ENCODE measurements around the gene ACOT8. TPM values are rescaled to one million over a fixed set of nuclear protein-coding genes. Genes with fewer than 3 reads are reported as not detected.

Gene ACOT8
- total and polyA plus RNA-seq, 10 of the 15 experiments (the other 5 are each of a cell fraction or from before 2014, with no cell fraction given), result 5.1 to 47.9 (median 31.8) TPM

GRCh38 chr20:45845452-45845851 is 11.7 kb downstream of the ACOT8 start (continued):
- TF ChIP-seq PRDM15 (CRISPR knock-in tag; IDR thresholded peaks at IDR 0.05) (no peak), ELK1 (IDR thresholded peaks at IDR 0.05; ENCODE audit: low read depth, low read length) (no peak)

GRCh38 chr20:45843506-45843905 is 13.7 kb downstream of the ACOT8 start:
- H3K9me3 ChIP-seq (replicated peaks; ENCODE audit: control insufficient read depth, insufficient read depth, low read length), result no peaks in the 10 kb centered on the region
- no peak for FAIRE-seq
- intact Hi-C loops (cut with micrococcal nuclease; ENCODE audit: unreplicated experiment), result no loop called here
- no peak overlapping the region for H3K9ac ChIP-seq (ENCODE audit: control insufficient read depth, insufficient read depth, low read length)
- no peak overlapping the region for H2AFZ ChIP-seq (ENCODE audit: control insufficient read depth, low read depth, low read length)
- H3K4me3 ChIP-seq, result no peak overlapping the region
- no TSS peak for BruUV-seq (replicated peaks)
- H3K79me2 ChIP-seq (ENCODE audit: control insufficient read depth, insufficient read depth, low read length), result no peaks in the 10 kb centered on the region
- in situ Hi-C loops (cut with MboI), result no loop called here
- POLR2A ChIA-PET, result interaction anchor here (1.3 kb wide), 1 partner anchor 38 kb away, joined by 3 read pairs; the partner anchor contains the start of gene ZSWIM1
- RAD21 ChIA-PET (ENCODE audit: unreplicated experiment), result no interaction called here
- peaks cover 5 to 12% of the 10 kb centered on the region in 2 experiments for H3K36me3 ChIP-seq (ENCODE audit: control insufficient read depth in 2 of 2, insufficient read depth in 2 of 2, low read length in 1 of 2)
- SMC1A ChIA-PET (ENCODE audit: uncharacterized antibody, unreplicated experiment), result interaction anchor here (1.7 kb wide), 1 partner anchor 9 kb away, joined by 4 read pairs; no protein-coding TSS in a partner anchor
- ATAC-seq, result no peak
- H4K20me1 ChIP-seq (ENCODE audit: control insufficient read depth, insufficient read depth), result no peaks in the 10 kb centered on the region
- no peak overlapping the region for H3K4me2 ChIP-seq (ENCODE audit: control insufficient read depth, insufficient read depth)
- TF ChIP-seq USF1 (IDR thresholded peaks at IDR 0.05; ENCODE audit: borderline replicate concordance, extremely low read length, insufficient read depth, low read depth, low read length), result no peak
- TF ChIP-seq ZSCAN29 (IDR thresholded peaks at IDR 0.05), result no peak
- no peak for TF ChIP-seq IKZF2 (IDR thresholded peaks at IDR 0.05)
- TF ChIP-seq POLR2A (IDR thresholded peaks at IDR 0.05; ENCODE audit: low read depth, low read length), result 0 out of 2 replicates have a peak, but pooled peaks have one; percentile 16
- H3K27ac ChIP-seq (ENCODE audit: control insufficient read depth, insufficient read depth), result no peak overlapping the region
- CTCF ChIA-PET, result interaction anchor here (3.8 kb wide), 1 partner anchor 127 kb away, joined by 18 read pairs; no protein-coding TSS in a partner anchor
- H3K4me1 ChIP-seq (ENCODE audit: control insufficient read depth, insufficient read depth, low read length), result peaks cover 14% of the 10 kb centered on the region
- 96% methylated on average over 14 of the region's 14 CpGs for WGBS (ENCODE audit: insufficient coverage, insufficient replicate concordance, low lambda C conversion rate, missing lambda C conversion rate)
- no peaks in the 10 kb centered on the region for H3K27me3 ChIP-seq (replicated peaks in 1 of 2; ENCODE audit: control insufficient read depth in 2 of 2, insufficient read depth in 2 of 2, low read length in 1 of 2)
- no peak for DNase-seq (ENCODE audit: low read depth, low spot score)

Measured in GM12878 (cell line).